ENCODE measurements around the gene ZNF497. TPM values are rescaled to one million over a fixed set of nuclear protein-coding genes. Genes with fewer than 3 reads are reported as not detected.

Gene ZNF497
- total and polyA plus RNA-seq, 9 of the 15 experiments (the other 6 are each of a cell fraction or from before 2014, with no cell fraction given), result 0.06 to 0.98 (median 0.44) TPM; not detected in 1

DNA sequence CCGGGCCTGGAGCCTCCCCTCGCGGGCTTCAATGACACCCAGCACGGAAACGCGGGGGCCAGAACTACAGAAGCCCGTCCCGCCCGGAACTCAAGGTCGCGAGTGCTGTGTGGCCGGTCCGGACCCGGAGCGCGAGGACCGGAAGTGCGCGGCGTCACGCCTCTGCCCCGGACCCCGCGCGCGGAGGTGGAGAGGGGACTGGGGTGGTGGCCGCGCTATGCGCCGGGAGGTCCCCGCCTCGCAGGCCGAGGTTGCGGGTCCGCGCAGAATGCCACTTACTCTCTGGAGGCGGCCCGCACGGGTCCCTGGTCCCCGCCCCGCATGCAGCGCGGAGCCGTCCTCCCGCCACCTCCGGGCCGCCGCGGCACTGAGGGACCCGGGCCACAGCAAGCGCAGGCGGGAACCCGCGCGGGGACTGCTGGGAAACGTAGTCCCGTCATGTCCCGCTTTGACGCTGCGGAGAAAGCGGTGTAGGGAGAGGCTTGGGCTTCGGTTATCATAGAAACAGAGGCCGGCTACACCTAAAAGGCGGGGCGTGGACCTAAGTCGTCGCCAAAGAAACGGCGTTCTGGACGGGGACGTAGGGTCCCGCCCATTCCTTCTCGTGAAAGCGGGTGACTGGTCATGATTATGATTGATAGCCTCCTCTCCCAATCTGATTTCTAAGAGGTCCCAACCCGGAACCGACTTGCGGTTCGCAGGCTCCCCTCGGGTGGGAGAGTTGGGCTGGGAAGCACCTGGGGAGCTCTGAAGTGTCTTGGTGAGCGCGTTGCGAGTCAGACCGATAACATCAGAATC is 18.3 kb upstream of the ZNF497 start, which contains the start of gene ZNF837 (continued):
- TF ChIP-seq, protein P1, sequence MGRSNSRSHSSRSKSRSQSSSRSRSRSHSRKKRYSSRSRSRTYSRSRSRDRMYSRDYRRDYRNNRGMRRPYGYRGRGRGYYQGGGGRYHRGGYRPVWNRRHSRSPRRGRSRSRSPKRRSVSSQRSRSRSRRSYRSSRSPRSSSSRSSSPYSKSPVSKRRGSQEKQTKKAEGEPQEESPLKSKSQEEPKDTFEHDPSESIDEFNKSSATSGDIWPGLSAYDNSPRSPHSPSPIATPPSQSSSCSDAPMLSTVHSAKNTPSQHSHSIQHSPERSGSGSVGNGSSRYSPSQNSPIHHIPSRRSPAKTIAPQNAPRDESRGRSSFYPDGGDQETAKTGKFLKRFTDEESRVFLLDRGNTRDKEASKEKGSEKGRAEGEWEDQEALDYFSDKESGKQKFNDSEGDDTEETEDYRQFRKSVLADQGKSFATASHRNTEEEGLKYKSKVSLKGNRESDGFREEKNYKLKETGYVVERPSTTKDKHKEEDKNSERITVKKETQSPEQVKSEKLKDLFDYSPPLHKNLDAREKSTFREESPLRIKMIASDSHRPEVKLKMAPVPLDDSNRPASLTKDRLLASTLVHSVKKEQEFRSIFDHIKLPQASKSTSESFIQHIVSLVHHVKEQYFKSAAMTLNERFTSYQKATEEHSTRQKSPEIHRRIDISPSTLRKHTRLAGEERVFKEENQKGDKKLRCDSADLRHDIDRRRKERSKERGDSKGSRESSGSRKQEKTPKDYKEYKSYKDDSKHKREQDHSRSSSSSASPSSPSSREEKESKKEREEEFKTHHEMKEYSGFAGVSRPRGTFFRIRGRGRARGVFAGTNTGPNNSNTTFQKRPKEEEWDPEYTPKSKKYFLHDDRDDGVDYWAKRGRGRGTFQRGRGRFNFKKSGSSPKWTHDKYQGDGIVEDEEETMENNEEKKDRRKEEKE (IDR thresholded peaks at IDR 0.05; ENCODE audit: borderline replicate concordance in 1 of 2, control insufficient read depth in 1 of 2, low read depth in 2 of 2, low read length in 1 of 2), result peak in 1 of 2 experiments; percentile 91; a peak in 1 of 4 replicates
- peak; percentile 6 to 69; a peak in 1 of 4 replicates for TF ChIP-seq SRF (CRISPR knock-in tag; IDR thresholded peaks at IDR 0.05)
- TF ChIP-seq ZBTB2 (IDR thresholded peaks at IDR 0.05), result 0 out of 2 replicates have a peak, but pooled peaks have one; percentile 43
- peak; percentile 96 for TF ChIP-seq RBBP5 (IDR thresholded peaks at IDR 0.05; ENCODE audit: borderline replicate concordance, insufficient read depth, low read length, poor library complexity, severe bottlenecking)
- TF ChIP-seq CBX3 (IDR thresholded peaks at IDR 0.05; ENCODE audit: borderline replicate concordance in 1 of 2, low read length in 2 of 2), result peak in 1 of 2 experiments; percentile 79; a peak in 1 of 3 replicates
- peak; percentile 96 for TF ChIP-seq ZC3H11A (IDR thresholded peaks at IDR 0.05; ENCODE audit: low read depth, low read length)
- peak; percentile 96 for TF ChIP-seq POLR2A (conservative IDR thresholded peaks at IDR 0.05)
- no peak for TF ChIP-seq ZNF766 (CRISPR knock-in tag; conservative IDR thresholded peaks at IDR 0.05)
- no peak for TF ChIP-seq IRF2 (CRISPR knock-in tag; IDR thresholded peaks at IDR 0.05)
- no peak for TF ChIP-seq BRCA1 (IDR thresholded peaks at IDR 0.05)
- TF ChIP-seq BRCA1 (CRISPR knock-in tag; IDR thresholded peaks at IDR 0.05), result no peak
- TF ChIP-seq, protein P2, sequence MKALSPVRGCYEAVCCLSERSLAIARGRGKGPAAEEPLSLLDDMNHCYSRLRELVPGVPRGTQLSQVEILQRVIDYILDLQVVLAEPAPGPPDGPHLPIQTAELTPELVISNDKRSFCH (CRISPR knock-in tag; IDR thresholded peaks at IDR 0.05), result no peak
- TF ChIP-seq, protein P2 (tag; IDR thresholded peaks at IDR 0.05), result peak; percentile 91
- 0 out of 2 replicates have a peak, but pooled peaks have one; percentile 23 for TF ChIP-seq ZNF384 (IDR thresholded peaks at IDR 0.05; ENCODE audit: low read depth, low read length)
- peak; percentile 78 for TF ChIP-seq ZBTB12 (CRISPR knock-in tag; IDR thresholded peaks at IDR 0.05)
- TF ChIP-seq CCNT2 (IDR thresholded peaks at IDR 0.05; ENCODE audit: borderline replicate concordance, extremely low read depth, insufficient read length, low read depth, low read length), result peak; percentile 80
- peak; percentile 85 for TF ChIP-seq NR2C1 (IDR thresholded peaks at IDR 0.05)
- peak; percentile 94 for TF ChIP-seq NR2C1 (tag; IDR thresholded peaks at IDR 0.05)
- no peak for TF ChIP-seq ZNF431 (CRISPR knock-in tag; IDR thresholded peaks at IDR 0.05)
- TF ChIP-seq YBX1 (IDR thresholded peaks at IDR 0.05), result no peak
- peak; percentile 92 to 93 for TF ChIP-seq NONO (IDR thresholded peaks at IDR 0.05; ENCODE audit: low read depth in 2 of 2, low read length in 1 of 2)
- peak; percentile 98 for TF ChIP-seq NCOA1 (IDR thresholded peaks at IDR 0.05; ENCODE audit: low read depth)

All from K562 (cell line).